Activated naive CD4-positive, alpha-beta T cell treated with anti-CD3 and anti-CD28 coated beads, Interleukin-2, amount 50 U/mL, for 72 hours (primary cell): ENCODE results near the gene KRT17. TPM values are rescaled to one million over a fixed set of nuclear protein-coding genes. Genes with fewer than 3 reads are reported as not detected.
A peak's percentile ranks its signal among the peaks of the same experiment; 100 is the strongest.
"Not testable (repeated sequence)": the region's sequence is repeated elsewhere in the genome, so short reads cannot be mapped to it uniquely, and the experiment has no call there.

Experiments
- ATAC-seq, 2 donors: fragments of 150-1000 bp; cut with Tn5 transposase; 2 replicates each; pipeline ENCODE4 v1.10.0; 2021; ENCODE audit warnings: mild to moderate bottlenecking in 2 of 2, moderate library complexity in 2 of 2
- DNase-seq, 2 donors: peaks; one replicate each; pipeline ENCODE4 v3.0.0; 2021 to 2022; ENCODE audit warnings: low spot score in 2 of 2
- H3K27ac Mint-ChIP-seq, 2 donors: one replicate each; pipeline ENCODE4 v1.8.0; 2022; ENCODE audit warnings: mild to moderate bottlenecking in 2 of 2, mixed read lengths in 2 of 2
- H3K36me3 Mint-ChIP-seq, 2 donors: one replicate each; pipeline ENCODE4 v1.8.0; 2022; ENCODE audit warnings: mixed read lengths in 2 of 2
- H3K9me3 Mint-ChIP-seq, 2 donors: one replicate each; pipeline ENCODE4 v1.8.0; 2022; ENCODE audit warnings: mixed read lengths in 2 of 2
- total RNA-seq, 2 donors: library from RNA; stranded (reverse); gene quantifications; one replicate each; pipeline ENCODE4 v1.2.3, GENCODE V29; 2022

The KRT17 gene
- total RNA-seq, 2 donors from 2014 or later, result 0.50 TPM; not detected in 1

- not testable (repeated sequence) for ATAC-seq, DNase-seq, H3K36me3 Mint-ChIP-seq, H3K9me3 Mint-ChIP-seq, H3K27ac Mint-ChIP-seq
Measured at GRCh38 chr17:41628621-41629255, 4.4 kb upstream of the KRT17 start.

GRCh38 chr17:41628073-41628370, 3.6 kb upstream of the KRT17 start:
- DNase-seq, ATAC-seq, H3K27ac Mint-ChIP-seq, H3K36me3 Mint-ChIP-seq, H3K9me3 Mint-ChIP-seq: not testable (repeated sequence)

GRCh38 chr17:41627316-41628072, 3.1 kb upstream of the KRT17 start:
- no peak for ATAC-seq
- Mint-ChIP-seq H3K9me3 (no peaks in the 10 kb centered on the region), H3K36me3 (no peaks in the 10 kb centered on the region), H3K27ac (no peak overlapping the region)
- no peak for DNase-seq

- not testable (repeated sequence) for ATAC-seq, H3K36me3 Mint-ChIP-seq, H3K27ac Mint-ChIP-seq, DNase-seq, H3K9me3 Mint-ChIP-seq
Measured at GRCh38 chr17:41626914-41627295, 2.5 kb upstream of the KRT17 start.

GRCh38 chr17:41626028-41626913, 1.9 kb upstream of the KRT17 start:
- ATAC-seq, H3K9me3 Mint-ChIP-seq, H3K36me3 Mint-ChIP-seq, DNase-seq: not testable (repeated sequence)
- peak overlapping the region in 1 of 2 donors; percentile 23 for H3K27ac Mint-ChIP-seq

DNA sequence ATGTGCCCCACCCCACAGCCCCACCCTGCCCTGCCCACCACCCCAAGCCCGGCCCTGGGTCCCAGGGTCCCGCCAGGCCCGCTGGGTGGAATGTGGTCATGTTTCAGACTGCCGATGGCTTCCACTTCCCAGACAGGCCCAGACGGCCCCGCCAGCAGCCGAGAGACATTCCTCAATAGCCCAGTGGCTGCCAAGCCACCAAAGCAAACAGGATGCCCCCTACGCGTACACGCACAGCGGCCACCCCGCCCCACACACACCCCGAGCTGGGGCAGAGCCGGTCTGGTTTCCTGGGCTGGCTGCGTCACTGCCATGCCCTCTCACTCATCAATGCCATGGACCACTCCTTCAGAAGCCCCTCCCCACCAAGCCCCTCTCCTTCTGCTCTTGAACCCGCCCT, 1.2 kb upstream of the KRT17 start:
- no peak overlapping the region for H3K27ac Mint-ChIP-seq
- H3K36me3 Mint-ChIP-seq, result no peaks in the 10 kb centered on the region
- DNase-seq, result no peak
- no peak for ATAC-seq
- no peaks in the 10 kb centered on the region for H3K9me3 Mint-ChIP-seq

DNA sequence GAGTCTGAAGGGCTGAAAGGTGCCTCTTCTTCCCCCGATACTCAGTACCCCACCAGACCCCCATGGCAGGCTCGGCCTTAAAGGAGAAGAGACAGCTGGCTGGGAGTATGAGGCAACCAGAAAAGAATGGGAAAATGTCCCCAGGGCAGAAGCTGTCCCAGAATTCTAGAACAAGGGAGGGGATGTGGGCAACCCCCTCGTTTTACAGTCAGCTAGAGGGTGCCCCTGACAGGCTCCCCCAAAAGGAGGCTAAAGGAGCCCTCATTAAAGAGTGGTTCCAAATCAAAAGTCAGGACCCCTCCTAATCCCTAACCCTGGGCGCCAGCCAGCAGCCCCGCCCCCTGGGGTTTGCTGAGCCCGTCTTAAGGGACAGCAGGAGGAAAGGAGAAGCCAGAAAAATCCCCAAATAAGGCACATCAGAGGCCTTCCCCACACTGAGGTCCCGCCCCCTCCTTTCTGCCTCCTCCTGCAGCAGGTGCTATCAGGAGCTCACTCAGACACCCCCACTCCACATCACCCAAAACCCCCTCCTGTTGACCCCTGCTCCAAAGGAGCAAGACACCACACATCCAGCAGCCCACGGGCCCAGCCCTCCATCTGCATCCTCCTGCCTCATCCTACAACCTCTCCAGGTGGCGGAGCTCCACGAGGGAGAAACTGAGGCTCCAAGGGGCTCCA, 1.1 kb downstream of the KRT17 start:
- not testable (repeated sequence) for ATAC-seq

GRCh38 chr17:41622340-41623183, 1.8 kb downstream of the KRT17 start:
- H3K9me3 Mint-ChIP-seq, ATAC-seq, DNase-seq, H3K36me3 Mint-ChIP-seq: not testable (repeated sequence)
- peak overlapping the region; percentile 16 to 74 for H3K27ac Mint-ChIP-seq

More for the DNA sequence above, 1.1 kb downstream of the KRT17 start:
- H3K27ac Mint-ChIP-seq, H3K9me3 Mint-ChIP-seq, DNase-seq, H3K36me3 Mint-ChIP-seq: not testable (repeated sequence)

GRCh38 chr17:41621916-41622315, 2.5 kb downstream of the KRT17 start:
- Mint-ChIP-seq H3K9me3 (no peaks in the 10 kb centered on the region), H3K36me3 (no peaks in the 10 kb centered on the region), H3K27ac (peak overlapping the region; percentile 16 to 74)
- DNase-seq (no peak), ATAC-seq (no peak)

DNA sequence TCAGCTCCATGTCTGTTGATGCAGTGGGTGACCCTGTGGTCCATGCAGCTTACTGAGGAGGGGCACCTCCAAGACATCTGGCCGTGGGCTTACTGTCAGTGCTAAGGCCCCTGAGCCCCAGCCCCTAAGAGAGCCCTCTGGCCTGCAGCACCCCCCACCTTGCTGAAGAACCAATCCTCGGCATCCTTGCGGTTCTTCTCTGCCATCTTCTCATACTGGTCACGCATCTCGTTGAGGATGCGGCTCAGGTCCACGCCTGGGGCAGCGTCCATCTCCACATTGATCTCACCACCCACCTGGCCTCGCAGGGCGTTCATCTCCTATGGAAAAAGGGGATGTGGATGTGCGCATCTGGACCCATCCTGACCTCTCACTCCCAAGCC, 2.9 kb downstream of the KRT17 start:
- H3K9me3 Mint-ChIP-seq, ATAC-seq, H3K36me3 Mint-ChIP-seq, DNase-seq: not testable (repeated sequence)
- H3K27ac Mint-ChIP-seq, result peak overlapping the region in 1 of 2 donors; percentile 16

GRCh38 chr17:41620583-41621434, 3.6 kb downstream of the KRT17 start:
- DNase-seq (no peak), ATAC-seq (no peak)
- H3K9me3 Mint-ChIP-seq, result no peaks in the 10 kb centered on the region
- peak overlapping the region in 1 of 2 donors; percentile 16 for H3K27ac Mint-ChIP-seq
- no peaks in the 10 kb centered on the region for H3K36me3 Mint-ChIP-seq

- not testable (repeated sequence) for ATAC-seq, H3K9me3 Mint-ChIP-seq, H3K36me3 Mint-ChIP-seq, DNase-seq
- peak overlapping the region; percentile 4 to 12 for H3K27ac Mint-ChIP-seq
Measured at GRCh38 chr17:41619927-41620582, 4.3 kb downstream of the KRT17 start.

DNA sequence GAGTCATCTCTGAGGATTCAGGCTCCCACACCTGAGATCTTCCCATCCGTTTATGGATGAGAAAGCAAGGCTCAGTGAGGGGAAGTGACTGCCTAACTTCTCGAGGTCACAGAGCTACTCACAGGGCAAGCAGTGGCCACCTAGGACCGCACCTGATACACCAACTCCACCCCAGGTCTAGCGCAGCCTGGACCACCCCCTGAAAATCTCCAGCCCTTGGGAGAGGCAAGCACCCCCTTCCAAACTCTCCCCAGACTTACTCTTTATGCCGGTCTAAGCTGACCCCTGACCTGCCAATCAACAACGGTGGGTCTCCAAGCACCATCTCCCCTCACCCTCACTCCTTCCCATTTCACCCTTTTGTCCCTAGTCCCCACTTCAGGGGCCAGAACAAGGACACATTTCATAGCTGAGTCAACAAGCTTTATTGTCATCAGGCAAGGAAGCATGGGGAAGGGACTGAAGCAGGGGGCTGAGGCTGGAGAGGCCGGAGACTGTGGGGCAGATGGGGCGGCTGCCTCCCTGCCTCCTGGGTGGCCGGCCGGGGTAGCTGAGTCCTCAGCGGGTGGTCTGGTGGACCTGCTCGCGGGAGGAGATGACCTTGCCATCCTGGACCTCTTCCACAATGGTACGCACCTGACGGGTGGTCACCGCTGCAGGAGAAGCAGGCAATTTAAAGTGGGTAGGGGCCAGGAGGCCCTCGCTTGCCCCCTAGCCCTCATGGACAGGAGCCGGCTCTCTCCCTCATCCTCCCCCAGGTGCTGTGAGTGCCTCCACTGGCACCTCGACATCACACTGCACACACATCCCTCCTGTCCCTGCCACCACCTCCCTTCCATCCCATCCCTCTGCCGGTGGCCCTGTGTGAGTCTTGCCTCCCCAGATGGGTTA, 5.1 kb downstream of the KRT17 start:
- no peaks in the 10 kb centered on the region for H3K36me3 Mint-ChIP-seq
- ATAC-seq (no peak), DNase-seq (no peak)
- H3K9me3 Mint-ChIP-seq, result no peaks in the 10 kb centered on the region
- peak overlapping the region; percentile 4 to 81 for H3K27ac Mint-ChIP-seq
